Measurements from ENCODE around the gene ACYP1.

- TF ChIP-seq CTCF (IDR thresholded peaks at IDR 0.05; ENCODE audit: low read depth, low read length, poor library complexity, severe bottlenecking): no peak
- TF ChIP-seq EZH2phosphoT487 (IDR thresholded peaks at IDR 0.05; ENCODE audit: borderline replicate concordance, low read length): no peak
These were observed 17.5 kb downstream of the ACYP1 start for GRCh38 chr14:75046275-75046674.
